Esophagus squamous epithelium (tissue), 5 donors: ENCODE data around the gene ZNF823. TPM values are rescaled to one million over a fixed set of nuclear protein-coding genes. Genes with fewer than 3 reads are reported as not detected.

Source experiments
- DNase-seq: peaks from one replicate; lab custom pipeline; 2025; lab: John Stamatoyannopoulos, UW
- H3K27ac ChIP-seq, 4 donors: fragments of 200-600 bp; sonication (generic); one replicate each; pipeline ENCODE4 v1.5.1; 2016 to 2019; ENCODE audit warnings: mild to moderate bottlenecking in 1 of 4
- H3K27me3 ChIP-seq, 4 donors: fragments of 200-600 bp; sonication (generic); 1 replicate in 3 of 4; 2 replicates in 1 of 4; pipeline versions ENCODE4 v1.5.1 to v1.6.0; 2017 to 2021; ENCODE audit warnings: antibody characterized with exemption in 1 of 4
- H3K36me3 ChIP-seq, 3 donors: fragments of 200-600 bp; sonication (generic); one replicate each; pipeline ENCODE4 v1.5.1; 2016 to 2019
- H3K4me1 ChIP-seq, 3 donors: fragments of 200-600 bp; sonication (generic); one replicate each; pipeline ENCODE4 v1.5.1; 2017 to 2019
- H3K4me3 ChIP-seq, 4 donors: fragments of 200-600 bp; sonication (generic); 1 replicate in 3 of 4; 2 replicates in 1 of 4; pipeline ENCODE4 v1.5.1; 2016 to 2019; ENCODE audit warnings: mild to moderate bottlenecking in 2 of 4, moderate library complexity in 1 of 4
- H3K9me3 ChIP-seq, 3 donors: fragments of 200-600 bp; sonication (generic); one replicate each; pipeline ENCODE4 v1.5.1; 2016 to 2019
- CTCF ChIP-seq, 6 experiments: fragments of 450-650 bp in 4 of 6; fragments of 200-600 bp in 2 of 6; sonication (generic) in 2 of 6; IDR thresholded peaks; one replicate each; pipeline ENCODE4 v1.5.1; 2016 to 2019; ENCODE audit warnings: antibody characterized with exemption in 6 of 6, mild to moderate bottlenecking in 4 of 6, moderate library complexity in 4 of 6
- POLR2A ChIP-seq, 4 donors: fragments of 450-650 bp; IDR thresholded peaks; one replicate each; pipeline ENCODE4 v1.6.1; 2017; ENCODE audit warnings: antibody characterized with exemption in 4 of 4, mild to moderate bottlenecking in 4 of 4, moderate library complexity in 3 of 4
- WGBS, 2 donors: methylation state at CpG; one replicate each; pipeline ENCODE4 v1.1.5; 2018; 5-methylcytosine and 5-hydroxymethylcytosine counted together
- intact Hi-C: fragments of 100-400 bp; cut with DNase I; formaldehyde crosslinking; loops from one replicate; pipeline ENCODE4 v1.15.0; 2022
- total RNA-seq, 4 donors: library from RNA; depleted of rRNA; stranded (reverse); fragments of >200 nt; gene quantifications; one replicate each; pipeline ENCODE4 v1.1.0, GENCODE V29; 2016
- donor health status: DM: yes; HTN: yes; CAD: no.

The ZNF823 gene
- total RNA-seq: 10 to 100 TPM in 3 of 4 donors, 1 to 10 TPM in 1; 8.5 to 22.3 (median 11.8) TPM

- Histone ChIP-seq H3K4me1 (peaks cover 18 to 50% (median 19%) of the 10 kb centered on the region in 3 donors), H3K9me3 (no peaks in the 10 kb centered on the region), H3K4me3 (peak within 1 kb of the TSS; percentile 88 to 97 (median 92)), H3K27me3 (no peaks in the 10 kb centered on the region), H3K36me3 (no peaks in the 10 kb centered on the region), H3K27ac (peak within 1 kb of the TSS; percentile 93 to 99 (median 97))
- intact Hi-C loops: no loop called here
- TF ChIP-seq POLR2A (IDR thresholded peaks at IDR 0.05): peak in 3 of 4 donors; percentile 37 to 85 (median 82)
- no peak for TF ChIP-seq CTCF (IDR thresholded peaks at IDR 0.05)
- 0 to 1% methylated on average over 14 to 20 of the region's 35 CpGs for WGBS, 2 donors
- peak; percentile 95 for DNase-seq
Measured at GRCh38 chr19:11738746-11739620, at the start of gene ZNF823. TSS of gene ZNF823 (minus strand) at chr19:11738946. CDS start at chr19:11738819, 127 bp downstream.

GRCh38 chr19:11787536-11787935 lies 48.8 kb upstream of the ZNF823 start:
- intact Hi-C loops: no loop called here
- Histone ChIP-seq H3K27me3 (no peaks in the 10 kb centered on the region), H3K4me1 (no peaks in the 10 kb centered on the region), H3K4me3 (no peak overlapping the region), H3K27ac (no peak overlapping the region), H3K36me3 (no peaks in the 10 kb centered on the region), H3K9me3 (peaks cover 0 to 77% (median 56%) of the 10 kb centered on the region in 3 donors)
- WGBS, 2 donors: 71 to 76% methylated on average over 3 of the region's 3 CpGs
- no peak for DNase-seq
- no peak for TF ChIP-seq POLR2A (IDR thresholded peaks at IDR 0.05)
- no peak for TF ChIP-seq CTCF (IDR thresholded peaks at IDR 0.05)

- intact Hi-C loops: no loop called here
- peaks cover 16 to 29% (median 17%) of the 10 kb centered on the region in 3 donors for H3K36me3 ChIP-seq
- TF ChIP-seq CTCF (IDR thresholded peaks at IDR 0.05) (no peak), POLR2A (IDR thresholded peaks at IDR 0.05) (no peak)
Measured at GRCh38 chr19:11784356-11784755, 45.6 kb upstream of the ZNF823 start.

GRCh38 chr19:11783767-11784166 lies 45.0 kb upstream of the ZNF823 start:
- peaks cover 0 to 100% (median 84%) of the 10 kb centered on the region in 3 donors for H3K9me3 ChIP-seq
- no peak for DNase-seq
- H3K36me3 ChIP-seq: peaks cover 19 to 35% (median 22%) of the 10 kb centered on the region in 3 donors
- no peaks in the 10 kb centered on the region for H3K27me3 ChIP-seq
- intact Hi-C loops: no loop called here
- H3K4me1 ChIP-seq: no peaks in the 10 kb centered on the region
- WGBS, 2 donors: 87 to 94% methylated on average over 1 of the region's 1 CpG
- H3K4me3 ChIP-seq: no peak overlapping the region
- TF ChIP-seq CTCF (IDR thresholded peaks at IDR 0.05) (no peak), POLR2A (IDR thresholded peaks at IDR 0.05) (no peak)
- H3K27ac ChIP-seq: no peak overlapping the region

More at GRCh38 chr19:11784356-11784755, 45.6 kb upstream of the ZNF823 start:
- H3K9me3 ChIP-seq: peaks cover 0 to 98% (median 81%) of the 10 kb centered on the region in 3 donors
- H3K27me3 ChIP-seq: no peaks in the 10 kb centered on the region
- no peak for DNase-seq
- WGBS, 2 donors: 86 to 90% methylated on average over 3 of the region's 3 CpGs
- no peak overlapping the region for H3K4me3 ChIP-seq
- H3K27ac ChIP-seq: no peak overlapping the region
- H3K4me1 ChIP-seq: no peaks in the 10 kb centered on the region
